Chondrocyte (in vitro differentiated cells): ENCODE measurements around the gene MCM3AP. TPM values are rescaled to one million over a fixed set of nuclear protein-coding genes. Genes with fewer than 3 reads are reported as not detected.

Experiments used
- DNase-seq: peaks from one replicate; pipeline ENCODE4 v3.0.0; 2021; ENCODE audit warnings: mixed read lengths, low spot score
- H3K27ac Mint-ChIP-seq: one replicate; pipeline ENCODE4 v1.8.0; 2021; ENCODE audit warnings: mild to moderate bottlenecking, moderate library complexity, mixed read lengths; ENCODE audit not compliant: unreplicated experiment
- H3K27me3 Mint-ChIP-seq: 2 replicates; pipeline ENCODE4 v1.8.0; 2021; ENCODE audit warnings: low read depth, mixed read lengths
- H3K36me3 Mint-ChIP-seq: 2 replicates; pipeline ENCODE4 v1.8.0; 2021; ENCODE audit warnings: low read depth, mixed read lengths
- H3K4me1 Mint-ChIP-seq: 2 replicates; pipeline ENCODE4 v1.8.0; 2021; ENCODE audit warnings: low read depth, mild to moderate bottlenecking, mixed read lengths
- H3K4me3 Mint-ChIP-seq: one replicate; pipeline ENCODE4 v1.8.0; 2021; ENCODE audit warnings: mild to moderate bottlenecking, moderate library complexity, mixed read lengths; ENCODE audit not compliant: unreplicated experiment
- H3K9me3 Mint-ChIP-seq: 2 replicates; pipeline ENCODE4 v1.8.0; 2021; ENCODE audit warnings: low read depth, mixed read lengths
- CTCF ChIP-seq: fragments of 200-600 bp; sonication (generic); IDR thresholded peaks from 2 replicates; pipeline ENCODE4 v1.5.0; 2021; ENCODE audit warnings: antibody characterized with exemption, mild to moderate bottlenecking, moderate library complexity
- total RNA-seq: library from RNA; stranded (reverse); gene quantifications from 3 replicates; pipeline ENCODE4 v1.2.1, GENCODE V29; 2021

The MCM3AP gene
- total RNA-seq, 1 donor from 2014 or later: 86.4 TPM

- no peak overlapping the region for H3K4me3 Mint-ChIP-seq
- no peaks in the 10 kb centered on the region for H3K9me3 Mint-ChIP-seq
- H3K4me1 Mint-ChIP-seq: no peaks in the 10 kb centered on the region
- peaks cover 10% of the 10 kb centered on the region for H3K36me3 Mint-ChIP-seq
- no peak overlapping the region for H3K27ac Mint-ChIP-seq
- no peak for TF ChIP-seq CTCF
- H3K27me3 Mint-ChIP-seq: no peaks in the 10 kb centered on the region
- DNase-seq: no peak
Observed at GRCh38 chr21:46308431-46308830, 23.0 kb upstream of the MCM3AP start.

- H3K27me3 Mint-ChIP-seq: no peaks in the 10 kb centered on the region
- no peak for DNase-seq
- no peaks in the 10 kb centered on the region for H3K9me3 Mint-ChIP-seq
- H3K4me1 Mint-ChIP-seq: no peaks in the 10 kb centered on the region
- no peak overlapping the region for H3K4me3 Mint-ChIP-seq
- H3K27ac Mint-ChIP-seq: no peak overlapping the region
- no peak for TF ChIP-seq CTCF
- peaks cover 10% of the 10 kb centered on the region for H3K36me3 Mint-ChIP-seq
Observed at GRCh38 chr21:46307625-46308024, 22.2 kb upstream of the MCM3AP start.

GRCh38 chr21:46304955-46305354 is 19.5 kb upstream of the MCM3AP start:
- no peaks in the 10 kb centered on the region for H3K27me3 Mint-ChIP-seq
- DNase-seq: no peak
- TF ChIP-seq CTCF: no peak
- H3K4me1 Mint-ChIP-seq: no peaks in the 10 kb centered on the region
- no peaks in the 10 kb centered on the region for H3K9me3 Mint-ChIP-seq
- H3K4me3 Mint-ChIP-seq: no peak overlapping the region
- H3K36me3 Mint-ChIP-seq: peaks cover 10% of the 10 kb centered on the region
- H3K27ac Mint-ChIP-seq: no peak overlapping the region

DNA sequence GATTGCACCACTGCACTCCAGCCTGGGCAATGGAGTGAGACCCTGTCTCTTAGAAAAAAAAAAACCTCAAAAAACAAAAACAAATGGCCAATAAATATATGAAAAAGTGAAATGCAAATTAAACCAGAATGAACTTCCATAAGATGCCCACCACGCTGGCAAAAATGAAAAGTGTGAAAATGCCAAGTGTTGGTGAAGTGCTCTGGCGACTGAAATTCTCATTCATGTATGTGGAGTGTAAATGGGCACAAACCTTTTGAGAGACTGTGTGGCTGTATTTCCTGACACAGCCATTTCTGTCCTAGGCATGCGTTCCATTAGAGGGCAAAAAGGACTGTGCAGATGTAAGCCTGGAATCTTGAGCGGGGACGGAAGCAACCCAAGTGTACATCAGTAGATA is 19.0 kb upstream of the MCM3AP start:
- Mint-ChIP-seq H3K9me3 (no peaks in the 10 kb centered on the region), H3K4me1 (no peaks in the 10 kb centered on the region), H3K4me3 (no peak overlapping the region), H3K27ac (no peak overlapping the region), H3K36me3 (peaks cover 9% of the 10 kb centered on the region), H3K27me3 (no peaks in the 10 kb centered on the region)
- DNase-seq: no peak
- TF ChIP-seq CTCF: no peak

DNA sequence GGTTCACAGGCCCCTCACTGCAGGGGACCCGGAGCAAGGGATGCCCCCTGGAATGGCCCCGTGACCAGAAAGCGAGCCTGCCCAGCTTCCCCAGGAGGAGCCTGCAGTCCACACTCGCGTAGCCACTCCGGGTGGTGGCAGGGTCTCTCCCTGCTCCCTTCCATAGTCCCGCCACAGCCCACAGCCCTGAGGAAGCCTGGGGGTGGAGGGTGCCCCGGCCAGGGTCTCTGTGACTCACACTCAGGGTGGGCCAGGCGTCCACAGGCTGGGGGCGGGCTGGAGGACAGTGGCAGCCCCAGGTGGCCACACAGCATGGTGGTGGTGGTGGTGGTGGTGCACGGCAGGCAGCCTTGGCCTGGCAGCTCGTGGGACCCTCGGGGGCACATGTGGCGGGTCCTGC is 16.3 kb upstream of the MCM3AP start:
- Mint-ChIP-seq H3K4me1 (no peaks in the 10 kb centered on the region), H3K27ac (no peak overlapping the region), H3K9me3 (no peaks in the 10 kb centered on the region), H3K4me3 (no peak overlapping the region), H3K36me3 (peaks cover 6% of the 10 kb centered on the region), H3K27me3 (no peaks in the 10 kb centered on the region)
- TF ChIP-seq CTCF: no peak
- no peak for DNase-seq
